ENCODE data around the gene RPS6KA4.

DNA sequence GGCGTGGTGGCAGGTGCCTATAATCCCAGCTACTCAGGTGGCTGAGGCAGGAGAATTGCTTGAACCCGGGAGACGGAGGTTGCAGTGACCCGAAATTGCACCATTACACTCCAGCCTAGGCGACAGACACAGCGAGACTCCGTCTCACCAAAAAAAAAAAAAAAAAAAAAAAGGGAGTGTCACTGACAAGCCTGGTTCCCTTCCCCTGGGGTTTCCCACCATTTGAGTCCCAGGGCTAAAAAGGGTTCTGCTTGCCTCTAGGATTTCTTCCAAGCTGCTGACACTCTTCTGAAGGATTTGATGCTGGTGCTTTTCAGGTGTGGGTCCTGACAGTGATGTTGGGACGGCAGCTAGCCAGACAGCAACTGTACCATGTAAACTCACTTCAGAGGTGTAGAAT lies 20.2 kb upstream of the RPS6KA4 start:
- no peak for TF ChIP-seq POLR2A (IDR thresholded peaks at IDR 0.05; ENCODE audit: low read depth, low read length)
- TF ChIP-seq POLR2AphosphoS5 (IDR thresholded peaks at IDR 0.05; ENCODE audit: low read depth, low read length) = no peak
- TF ChIP-seq TAF1 (IDR thresholded peaks at IDR 0.05; ENCODE audit: borderline replicate concordance, low read depth, low read length) = no peak
